GM21723 (cell line): ENCODE results near the gene CAMK1D.
"Not testable (repeated sequence)": the region's sequence is repeated elsewhere in the genome, so short reads cannot be mapped to it uniquely, and the experiment has no call there.

ENCODE experiments used
- ATAC-seq: cut with Tn5 transposase; IDR thresholded peaks from one replicate; pipeline ENCODE4 v1.9.1; 2021; ENCODE audit warnings: mild to moderate bottlenecking, moderate library complexity; ENCODE audit not compliant: unreplicated experiment

CAMK1D gene

DNA sequence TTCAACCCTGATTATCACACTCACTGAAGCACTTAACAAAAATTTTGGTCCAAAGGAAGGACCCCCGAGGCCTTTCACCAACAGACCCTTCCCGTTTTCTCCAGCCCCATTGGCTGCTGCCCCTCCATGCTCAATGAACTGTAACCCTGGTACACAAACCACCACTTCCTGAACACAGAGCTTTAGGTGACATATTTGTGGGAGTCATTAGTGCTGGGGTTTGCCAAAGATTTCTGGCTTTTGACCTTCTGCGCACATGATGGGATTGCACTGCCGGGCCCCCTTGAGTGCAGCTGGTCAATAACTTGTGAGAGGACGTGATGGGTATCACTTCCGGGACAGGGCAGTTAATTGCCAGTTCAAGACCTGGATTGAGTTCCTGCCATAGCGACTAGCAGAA, 9.0 kb upstream of the CAMK1D start:
- no peak for ATAC-seq

DNA sequence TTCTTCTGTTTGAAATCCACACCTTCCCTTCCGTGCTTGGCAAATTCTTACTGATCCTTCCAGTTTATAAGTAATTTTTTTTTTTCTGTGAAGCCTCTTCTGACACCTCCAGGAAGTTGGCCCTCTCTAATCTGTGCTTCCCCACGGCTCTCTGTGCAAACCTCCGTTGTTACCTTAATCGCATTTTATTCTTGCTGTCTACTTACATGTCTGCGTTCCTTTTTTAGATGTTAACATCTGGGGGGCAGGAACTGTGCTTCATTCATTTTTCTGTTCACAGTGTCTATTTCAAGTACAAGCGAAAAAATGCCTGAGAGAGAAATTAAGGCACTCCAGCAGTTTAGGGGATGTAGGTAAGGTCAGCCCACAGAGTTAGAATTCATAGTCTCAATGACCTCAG, 8.4 kb upstream of the CAMK1D start:
- ATAC-seq, result no peak

DNA sequence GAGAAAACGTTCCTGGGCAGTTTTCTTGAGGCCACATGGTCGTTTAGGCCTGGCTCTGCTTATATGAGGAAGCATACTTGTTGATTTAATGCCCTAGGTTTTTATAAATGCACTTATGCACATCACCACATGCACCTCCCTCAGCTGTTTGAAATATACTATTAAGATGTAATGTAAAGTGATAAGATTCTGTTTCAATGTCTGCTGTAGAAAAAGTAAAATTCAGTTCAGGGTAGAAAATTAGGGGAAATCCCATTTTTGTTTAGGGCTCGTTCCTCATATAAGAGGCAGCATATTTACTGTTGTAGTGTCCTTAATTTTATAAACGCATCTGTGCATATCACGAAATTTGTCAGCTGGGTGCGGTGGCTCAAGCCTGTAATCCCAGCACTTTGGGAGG, 7.8 kb upstream of the CAMK1D start:
- ATAC-seq, result no peak

DNA sequence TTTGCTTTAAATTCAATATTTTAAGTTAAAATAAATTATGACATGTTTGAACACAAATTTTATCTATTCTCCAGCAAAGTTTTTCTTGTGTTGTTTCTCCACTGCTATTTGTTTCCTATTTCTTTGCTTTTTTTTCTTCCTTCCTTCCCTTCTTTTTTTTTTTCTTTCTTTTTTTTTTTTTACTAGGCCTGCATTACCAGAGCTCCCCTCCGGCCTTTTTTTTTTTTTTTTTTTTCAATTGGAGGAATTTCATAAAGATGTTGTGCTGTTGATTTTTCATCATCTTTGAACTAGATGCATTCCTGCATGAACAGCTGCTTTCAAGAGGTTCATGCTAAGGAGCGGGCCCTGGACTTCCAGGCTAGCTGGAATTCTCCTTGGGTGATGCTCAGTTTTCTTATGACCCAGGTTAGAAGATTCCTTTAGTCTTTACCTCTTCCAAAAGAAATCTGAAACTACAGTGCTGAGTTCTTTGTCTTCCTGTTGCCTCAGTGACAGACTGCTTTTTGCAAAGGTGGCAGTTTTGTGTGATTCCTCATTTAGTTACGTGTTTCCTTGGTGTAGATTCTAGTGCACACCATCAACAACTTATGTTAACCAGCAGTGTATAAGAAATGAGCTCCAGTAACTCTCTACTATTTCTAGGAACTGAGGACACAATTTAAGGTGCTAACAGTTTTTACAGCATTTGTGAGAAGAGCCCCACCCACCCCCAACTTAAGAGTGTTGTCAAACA, 4.8 kb upstream of the CAMK1D start:
- ATAC-seq, result no peak

DNA sequence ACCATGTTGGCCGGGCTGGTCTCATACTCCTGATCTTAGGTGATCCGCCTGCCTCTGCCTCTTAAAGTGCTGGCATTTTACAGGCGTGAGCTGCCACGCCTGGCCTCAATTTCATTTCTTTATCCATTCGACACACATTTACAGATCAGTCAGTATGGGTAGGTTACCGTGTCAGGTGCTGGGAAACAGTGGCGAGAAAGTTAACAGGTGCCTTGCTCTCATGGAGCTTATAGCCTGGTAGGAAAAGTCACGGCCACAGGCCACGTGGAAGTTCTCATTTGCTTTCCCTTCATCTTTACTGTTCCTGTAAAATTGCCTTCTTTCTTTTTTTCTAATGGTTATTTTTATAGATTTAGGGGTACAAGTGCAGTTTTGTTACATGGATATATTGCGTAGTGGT, 2.6 kb upstream of the CAMK1D start:
- ATAC-seq, result no peak

DNA sequence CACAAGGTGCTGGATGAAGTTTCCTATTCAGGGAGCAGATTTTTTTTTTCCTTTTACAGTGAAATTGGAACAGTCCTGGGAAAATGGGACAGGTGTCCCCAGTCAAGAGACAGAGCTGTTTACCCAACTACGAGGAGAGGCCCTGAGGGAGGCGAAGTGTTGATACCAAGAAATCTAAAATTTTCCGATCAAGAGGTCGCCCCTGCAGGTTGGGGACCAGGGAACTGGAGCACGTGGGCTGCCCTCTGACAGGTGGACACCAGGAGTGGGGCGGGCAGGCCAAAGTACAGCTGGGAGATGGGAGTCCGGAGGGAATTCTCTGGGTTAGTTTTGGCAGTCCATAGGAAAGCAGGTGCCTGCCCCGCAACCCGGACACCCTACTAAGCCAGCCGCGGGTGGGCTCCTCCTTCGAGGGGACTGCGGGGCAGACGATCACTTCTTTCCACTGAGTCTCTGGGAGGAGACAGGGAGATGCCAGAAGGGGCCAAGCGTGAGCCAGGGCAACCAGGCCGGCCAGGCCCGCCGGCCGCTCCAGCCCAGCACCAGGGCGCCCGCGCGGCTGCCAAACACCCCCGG, 965 bp upstream of the CAMK1D start:
- no peak for ATAC-seq

DNA sequence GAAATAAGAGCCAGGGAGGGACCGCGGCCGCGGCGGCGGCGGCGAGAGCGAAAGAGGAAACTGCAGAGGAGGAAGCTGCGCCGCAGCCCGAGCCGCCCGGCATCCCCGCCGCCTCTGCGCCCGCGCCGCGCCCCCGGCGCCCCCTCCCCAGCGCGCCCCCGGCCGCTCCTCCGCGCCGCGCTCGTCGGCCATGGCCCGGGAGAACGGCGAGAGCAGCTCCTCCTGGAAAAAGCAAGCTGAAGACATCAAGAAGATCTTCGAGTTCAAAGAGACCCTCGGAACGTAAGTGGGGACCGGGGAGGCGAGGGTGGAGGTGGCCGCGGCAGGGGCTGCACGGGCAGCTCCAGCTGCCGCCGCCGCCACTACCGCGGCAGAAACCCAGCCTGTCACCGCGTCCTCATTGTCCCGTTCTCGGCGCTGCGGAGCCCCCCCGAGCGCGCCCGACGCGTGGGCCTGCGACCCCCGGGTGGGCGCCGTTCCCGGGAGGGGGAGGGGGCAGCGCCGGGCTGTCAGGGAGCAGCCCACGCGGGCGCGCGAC, 351 bp downstream of the CAMK1D start:
- peak; percentile 49 for ATAC-seq

DNA sequence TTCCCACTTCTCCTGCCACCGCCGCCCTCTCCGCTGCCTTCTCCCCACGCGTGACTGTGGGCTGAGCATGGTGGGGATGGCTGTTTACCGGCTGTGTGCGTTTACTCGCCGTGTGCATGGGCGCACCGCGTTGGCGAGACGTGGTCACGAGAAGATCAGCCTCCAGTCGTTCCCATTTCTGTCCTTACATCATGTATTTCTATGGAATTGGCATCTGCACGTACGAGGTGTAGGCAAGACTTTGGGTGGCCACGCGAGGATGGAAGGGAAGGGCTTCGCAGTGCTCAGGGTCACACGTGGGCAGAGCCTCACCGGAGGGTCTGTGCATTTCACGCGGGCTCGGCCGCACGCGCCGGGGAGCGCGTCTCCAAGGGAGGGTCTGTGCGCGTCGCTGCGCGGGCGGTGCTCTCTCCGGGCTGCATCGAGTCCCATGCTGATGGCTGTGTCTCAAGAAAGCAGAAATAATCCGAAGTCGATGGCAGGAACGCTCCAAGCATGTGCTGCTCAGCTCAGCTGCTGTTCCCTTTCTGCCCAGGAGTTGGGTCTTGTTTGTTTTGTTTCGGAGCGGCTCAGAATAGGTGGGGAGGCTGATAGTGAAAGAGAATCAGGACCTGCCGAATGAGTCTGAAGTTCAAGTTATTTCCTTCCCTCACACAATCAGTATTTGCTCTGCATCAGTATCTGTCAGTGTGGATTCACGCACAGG, 973 bp downstream of the CAMK1D start:
- ATAC-seq, result peak; percentile 34

DNA sequence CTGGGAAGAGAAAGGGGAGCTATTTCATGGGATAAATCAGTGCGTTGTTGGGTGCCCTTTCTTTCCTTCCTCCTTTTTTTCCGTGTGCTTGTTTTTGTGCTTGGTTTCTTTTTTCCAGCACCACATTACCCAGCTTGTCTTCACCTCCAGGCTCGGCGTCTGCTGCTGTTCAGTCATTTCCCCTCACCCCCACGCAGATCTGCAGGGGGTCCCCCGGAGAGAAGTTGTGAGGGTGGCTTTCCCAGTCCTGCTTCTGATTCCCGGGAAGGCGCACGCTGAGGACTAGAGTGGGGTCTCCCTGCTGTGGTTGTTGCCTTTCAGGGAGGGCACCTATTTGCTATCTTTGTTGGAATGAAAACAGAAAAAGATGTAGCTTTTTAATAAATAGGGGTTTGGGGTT, 1.6 kb downstream of the CAMK1D start:
- ATAC-seq, result no peak

DNA sequence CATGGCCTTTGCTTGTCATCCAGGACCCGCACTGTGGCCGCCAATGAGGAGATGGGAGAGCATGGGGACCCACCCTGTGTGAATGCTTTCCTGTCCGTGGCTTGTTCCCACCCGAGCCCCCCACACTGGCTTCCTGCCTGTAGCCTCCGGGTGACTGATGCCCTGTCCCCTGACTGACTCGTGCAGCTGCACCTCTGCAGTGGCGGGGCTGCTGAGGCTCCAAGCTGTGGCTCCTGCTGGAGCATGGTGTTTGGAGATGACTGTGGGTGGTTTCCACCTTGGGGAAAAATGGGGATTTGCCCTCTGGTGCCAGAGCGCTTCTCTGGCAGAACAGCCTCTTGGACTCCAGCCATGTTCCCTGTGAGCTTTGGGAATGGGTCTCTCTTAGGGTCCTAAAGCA, 2.1 kb downstream of the CAMK1D start:
- no peak for ATAC-seq

DNA sequence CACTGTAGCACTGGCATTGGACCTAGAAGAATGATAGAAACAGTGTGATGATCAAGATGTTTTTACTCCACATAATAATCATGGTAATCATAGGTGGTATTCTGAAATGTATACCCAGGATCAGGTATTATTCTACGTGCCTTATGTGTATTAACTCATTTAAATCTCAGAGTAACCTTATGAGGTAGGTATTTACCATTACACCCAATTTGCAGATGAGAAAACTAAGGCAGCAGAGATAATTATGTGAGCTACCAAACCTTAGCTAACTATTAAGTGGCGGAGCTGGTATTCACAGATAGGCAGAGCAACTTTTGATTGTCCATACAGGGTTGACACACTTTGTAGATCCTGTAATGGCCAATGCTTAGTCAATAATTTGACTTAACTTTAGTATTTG, 2.5 kb downstream of the CAMK1D start:
- ATAC-seq, result no peak

DNA sequence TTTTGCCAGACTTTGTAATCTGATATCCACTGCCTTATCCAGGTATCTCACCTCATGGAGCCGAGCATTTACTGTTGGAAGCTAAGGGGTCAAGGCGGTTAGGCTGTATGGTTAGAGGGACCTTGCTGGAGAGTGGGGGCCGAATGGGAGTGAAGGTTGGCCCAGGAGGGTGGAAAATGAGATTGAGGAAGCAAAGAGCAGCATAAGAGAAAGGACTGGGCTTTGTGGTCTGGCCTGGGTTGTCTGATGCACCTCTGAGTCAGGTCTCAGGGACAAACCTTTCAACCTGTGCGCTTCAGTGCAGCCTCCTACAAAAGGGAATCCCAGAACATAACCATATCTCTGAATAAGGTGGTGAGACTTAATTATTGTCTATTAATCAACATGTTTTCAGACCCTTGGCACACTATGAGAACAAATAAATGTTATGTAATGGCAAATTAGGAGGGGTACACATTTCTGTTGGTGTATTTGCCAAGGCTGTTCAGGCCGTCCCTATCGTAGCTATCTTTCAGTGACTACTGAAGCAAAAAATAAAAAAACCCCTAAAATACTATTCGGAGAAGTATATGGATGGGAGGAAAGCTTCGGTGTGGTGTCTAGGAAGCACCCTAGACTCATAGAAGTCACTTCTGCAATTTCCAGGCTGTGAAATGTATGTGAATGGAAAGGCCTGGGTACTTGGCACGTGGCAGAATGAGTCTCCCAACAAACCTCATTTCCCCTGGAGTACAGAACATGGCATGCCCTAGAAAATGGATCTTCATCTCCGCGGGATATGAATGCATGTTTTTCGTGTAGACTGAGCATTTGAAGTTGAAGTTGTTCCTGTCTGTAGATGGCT, 4.3 kb downstream of the CAMK1D start:
- no peak for ATAC-seq

DNA sequence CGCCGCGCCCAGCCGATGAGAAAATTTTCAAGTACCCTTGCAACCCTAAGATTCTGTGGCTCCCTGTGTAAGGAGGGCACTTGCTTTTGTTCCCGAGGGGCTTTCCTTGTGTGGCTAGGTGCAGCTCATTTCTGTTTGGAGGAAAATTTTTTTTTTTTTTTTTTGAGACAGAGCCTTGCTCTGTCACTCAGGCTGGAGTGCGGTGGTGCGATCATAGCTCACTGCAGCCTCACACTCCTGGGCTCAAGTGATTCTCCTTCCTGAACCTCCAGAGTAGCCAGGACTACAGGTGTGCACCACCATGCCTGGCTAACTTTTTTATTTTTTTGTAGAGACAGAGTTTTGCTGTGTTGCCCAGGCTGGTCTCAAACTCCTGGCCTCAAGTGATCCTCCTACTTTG, 5.3 kb downstream of the CAMK1D start:
- not testable (repeated sequence) for ATAC-seq

DNA sequence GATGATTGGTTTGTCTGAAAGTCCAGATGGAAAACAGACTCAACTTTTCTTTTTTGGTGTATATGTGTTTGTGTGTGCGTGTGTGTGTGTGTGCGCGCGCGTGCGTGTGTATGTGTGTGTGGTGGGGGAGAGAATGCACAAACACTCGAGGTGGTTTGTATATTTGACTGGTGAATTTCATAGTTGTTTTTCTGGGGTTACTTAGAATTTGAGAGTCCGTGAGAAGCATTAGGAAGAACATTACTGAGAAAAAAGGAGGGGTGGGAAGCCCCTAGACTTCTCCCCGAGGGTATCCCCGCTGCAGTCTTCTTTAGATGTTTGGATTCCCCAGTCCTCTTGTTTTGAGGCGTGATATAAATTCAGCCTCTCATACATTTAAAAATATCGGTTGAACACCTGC, 6.0 kb downstream of the CAMK1D start:
- ATAC-seq, result no peak

DNA sequence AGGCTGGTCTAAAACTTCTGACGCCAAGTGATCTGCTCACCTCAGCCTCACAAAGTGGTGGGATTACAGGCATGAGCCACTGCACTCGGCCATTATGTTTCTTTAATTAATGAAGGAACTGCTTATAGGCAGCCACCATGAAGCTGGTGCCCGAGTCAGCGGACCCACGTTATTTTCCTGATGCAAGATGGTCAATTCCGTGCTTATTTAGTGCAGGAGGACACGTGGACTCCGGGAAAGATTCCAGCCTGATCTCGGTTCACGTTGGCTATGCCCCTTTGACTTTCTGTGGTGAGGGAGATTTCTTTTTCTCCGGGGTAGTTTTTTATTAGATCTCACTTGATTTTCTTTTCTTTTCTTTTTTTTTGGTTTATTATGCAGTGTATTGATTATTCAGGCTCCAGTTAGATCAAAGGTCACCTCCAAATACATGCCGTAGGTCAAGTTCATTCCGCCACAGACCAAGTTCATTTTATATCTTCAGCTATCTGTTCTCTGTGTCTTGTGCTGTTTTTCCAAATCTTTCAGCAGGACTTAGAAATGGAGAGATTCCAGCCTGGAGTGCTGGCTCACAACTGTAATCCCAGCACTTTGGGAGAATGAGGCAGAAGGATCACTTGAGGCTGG, 8.3 kb downstream of the CAMK1D start:
- ATAC-seq, result no peak

DNA sequence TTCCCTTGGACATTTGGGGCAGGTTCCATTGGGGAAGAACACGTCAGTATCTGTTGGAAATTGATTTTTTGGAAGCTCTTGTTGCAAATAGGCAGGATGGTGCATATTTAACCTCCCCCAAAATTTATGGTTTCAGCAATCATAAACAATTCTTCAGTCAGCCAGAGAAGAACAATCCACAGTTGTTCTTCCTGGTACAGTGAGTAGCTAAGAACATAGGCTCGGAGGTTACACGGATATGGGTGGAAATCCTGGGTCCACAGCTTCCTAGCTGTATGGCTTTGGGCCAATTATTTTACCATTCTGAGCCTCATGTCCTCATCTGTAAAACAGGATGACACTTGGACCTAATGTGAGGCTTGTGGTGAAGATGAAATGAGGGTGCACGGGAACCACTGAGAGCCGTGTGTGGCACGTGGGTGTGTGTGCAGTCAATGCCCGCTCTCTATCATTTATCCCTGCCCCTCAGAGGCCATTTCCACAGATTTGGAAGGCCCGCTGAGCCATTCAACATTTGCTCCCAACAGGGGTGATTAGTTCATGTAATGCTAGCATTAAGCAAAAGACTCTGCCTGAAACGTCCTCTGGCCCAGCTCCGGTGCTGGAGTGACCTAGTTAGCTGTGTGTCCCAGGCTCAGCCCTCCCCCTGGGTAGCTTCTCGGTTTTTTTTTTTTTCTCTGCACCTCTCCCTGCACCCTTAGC, 9.7 kb downstream of the CAMK1D start:
- no peak for ATAC-seq

DNA sequence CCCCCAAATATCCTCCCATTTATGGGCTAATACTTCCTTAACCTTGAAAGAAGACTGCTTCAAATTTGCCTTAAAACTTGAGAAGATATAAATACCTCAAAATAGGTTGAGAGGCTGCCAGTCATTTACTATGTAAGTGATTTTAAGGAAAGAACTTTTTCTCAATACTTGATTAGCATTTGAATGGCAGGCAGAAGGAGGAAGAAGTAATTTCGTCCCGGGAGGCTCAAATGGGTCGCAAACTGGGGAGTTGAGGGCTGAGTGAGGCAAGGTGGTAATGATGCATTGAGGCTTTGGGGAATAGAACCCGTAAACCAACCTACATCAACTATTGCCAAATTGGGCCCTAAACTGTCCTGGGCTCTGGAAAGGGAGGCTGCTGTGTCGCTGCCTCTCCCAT, 11.1 kb downstream of the CAMK1D start:
- no peak for ATAC-seq

DNA sequence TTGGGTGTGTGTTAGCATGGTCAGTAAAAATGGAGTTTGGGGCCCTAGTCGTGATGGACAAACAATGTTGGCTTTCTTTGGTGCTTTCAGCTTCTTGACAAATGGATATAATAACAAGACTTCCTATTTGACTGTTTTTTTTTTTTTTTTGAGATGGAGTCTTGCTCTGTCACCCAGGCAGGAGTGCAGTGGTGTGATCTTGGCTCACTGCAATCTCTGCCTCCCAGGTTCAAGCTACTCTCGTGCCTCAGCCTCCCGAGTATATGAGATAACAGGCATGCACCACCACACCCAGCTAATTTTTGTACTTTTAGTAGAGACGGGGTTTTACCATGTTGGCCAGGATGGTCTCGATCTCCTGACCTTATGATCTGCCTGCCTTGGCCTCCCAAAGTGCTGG, 11.8 kb downstream of the CAMK1D start:
- ATAC-seq, result not testable (repeated sequence)

DNA sequence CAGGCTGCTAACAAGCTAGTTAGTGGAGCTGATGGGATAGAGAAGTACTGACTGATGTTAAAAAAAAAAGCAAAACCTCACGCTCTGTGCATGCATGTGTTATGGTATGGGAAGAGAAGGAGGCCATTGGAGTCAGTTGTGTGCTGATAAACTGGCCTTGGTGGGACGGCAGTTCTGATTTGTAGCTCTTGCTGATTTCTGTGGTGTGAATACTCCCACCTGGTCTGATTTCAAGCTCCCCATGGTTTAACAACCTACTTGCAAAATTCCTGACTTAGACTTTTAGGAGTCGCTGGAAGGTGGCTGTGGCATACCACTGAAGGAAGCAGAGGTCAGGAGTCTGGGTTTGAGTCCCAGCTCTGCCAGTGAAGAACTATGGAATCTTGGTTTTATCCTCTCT, 15.2 kb downstream of the CAMK1D start:
- ATAC-seq, result no peak

DNA sequence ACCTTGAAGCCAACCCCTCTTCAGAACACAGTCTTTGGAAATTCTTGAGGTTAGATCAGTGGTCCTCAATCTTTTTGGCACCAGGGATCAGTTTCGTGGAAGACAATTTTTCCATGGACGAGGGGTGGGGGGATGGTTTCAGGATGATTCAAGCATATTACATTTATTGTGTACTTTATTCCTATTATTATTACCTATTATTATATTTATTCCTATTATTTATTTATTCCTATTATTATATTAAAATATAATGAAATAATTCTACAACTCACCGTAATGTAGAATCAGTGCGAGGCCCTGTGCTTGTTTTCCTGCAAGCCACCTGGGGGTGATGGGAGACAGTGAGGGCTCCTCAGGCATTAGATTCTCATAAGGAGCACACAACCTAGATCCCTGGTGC, 17.9 kb downstream of the CAMK1D start:
- no peak for ATAC-seq
